HCT116 (cell line): ENCODE data around the gene OSBPL8. TPM values are rescaled to one million over a fixed set of nuclear protein-coding genes. Genes with fewer than 3 reads are reported as not detected.
A peak's percentile ranks its signal among the peaks of the same experiment; 100 is the strongest.

ENCODE experiments used
- ATAC-seq: fragments of 200-7000 bp; cut with Tn5 transposase; 2 replicates; pipeline ENCODE4 v1.9.1; 2020; ENCODE audit warnings: mild to moderate bottlenecking, moderate library complexity
- BruUV-seq: library from RNA; stranded (reverse); fragments of 400-500 nt; replicated peaks from 2 replicates; lab custom pipeline; 2021; lab: Mats Ljungman, UMichigan
- CTCF ChIA-PET: fragments of 300-600 bp; sonication (Branson Sonifier 250); formaldehyde crosslinking; loops from one replicate; lab custom pipeline; 2021; ENCODE audit warnings: antibody characterized with exemption; lab: Charles Lee
- POLR2A ChIA-PET: fragments of 300-600, 350-600 bp; sonication (Branson Sonifier 250); formaldehyde crosslinking; loops from one replicate; lab custom pipeline; 2021; ENCODE audit warnings: antibody characterized with exemption; lab: Charles Lee
- RAD21 ChIA-PET, 2 experiments: fragments of 300-600 bp; sonication (Branson Sonifier 250); formaldehyde crosslinking; loops; one replicate each; lab custom pipeline; 2023; ENCODE audit warnings: low total read pairs in 2 of 2; ENCODE audit not compliant: uncharacterized antibody in 2 of 2, unreplicated experiment in 2 of 2, low non-redundant PET in 1 of 2; lab: Charles Lee
- DNase-seq: peaks from one replicate; pipeline ENCODE4 v3.0.0-alpha.2; 2010; ENCODE audit warnings: low read depth, low spot score
- H2AFZ ChIP-seq: fragments of 200-600 bp; shearing (Covaris generic), sonication (generic); 2 replicates; pipeline ENCODE4 v1.6.1; 2017; ENCODE audit warnings: low read depth, mixed run types, mixed read lengths, antibody characterized with exemption, low read length; ENCODE audit not compliant: poor library complexity, severe bottlenecking
- H3K27ac ChIP-seq: 2 replicates; pipeline ENCODE4 v1.5.1; 2012; ENCODE audit warnings: low read depth, low read length
- H3K27me3 ChIP-seq: fragments of 200-600 bp; sonication (generic); 2 replicates; pipeline ENCODE4 v1.6.1; 2016; ENCODE audit warnings: mixed run types, low read length, mixed read lengths; ENCODE audit not compliant: insufficient read depth
- H3K36me3 ChIP-seq, 2 experiments: fragments of 200-500 bp in 1 of 2; fragments of 200-600 bp in 1 of 2; sonication (Bioruptor generic) in 1 of 2; sonication (generic) in 1 of 2; 2 replicates each; pipeline versions ENCODE4 v1.5.1 to v1.6.1; 2014 to 2016; ENCODE audit warnings: low read length in 2 of 2, inconsistent platforms in 1 of 2, mixed read lengths in 1 of 2, mixed run types in 1 of 2; ENCODE audit not compliant: insufficient read depth in 2 of 2, control insufficient read depth in 1 of 2
- H3K4me1 ChIP-seq, 2 experiments: fragments of 200-600 bp in 1 of 2; sonication (generic) in 1 of 2; 2 replicates each; pipeline versions ENCODE4 v1.5.1 to v1.6.1; 2012 to 2017; ENCODE audit warnings: low read length in 2 of 2, inconsistent platforms in 1 of 2, mild to moderate bottlenecking in 1 of 2, mixed read lengths in 1 of 2, mixed run types in 1 of 2, moderate library complexity in 1 of 2; ENCODE audit not compliant: insufficient read depth in 2 of 2, control insufficient read depth in 1 of 2
- H3K4me2 ChIP-seq: fragments of 200-600 bp; sonication (generic); 2 replicates; pipeline ENCODE4 v1.6.1; 2017; ENCODE audit warnings: mixed run types, low read length, mixed read lengths
- H3K4me3 ChIP-seq, 2 experiments: fragments of 200-600 bp in 1 of 2; sonication (generic) in 1 of 2; replicated peaks in 1 of 2; 2 replicates each; pipeline ENCODE4 v1.5.1; 2011 to 2016; ENCODE audit warnings: low read length in 2 of 2, control low read depth in 1 of 2, low read depth in 1 of 2, mild to moderate bottlenecking in 1 of 2, mixed read lengths in 1 of 2, mixed run types in 1 of 2
- H3K79me2 ChIP-seq: fragments of 200-600 bp; sonication (generic); 2 replicates; pipeline ENCODE4 v1.6.1; 2017; ENCODE audit warnings: mild to moderate bottlenecking, mixed run types, low read length, moderate library complexity, mixed read lengths; ENCODE audit not compliant: insufficient read depth
- H3K9ac ChIP-seq: fragments of 200-600 bp; sonication (generic); 2 replicates; pipeline ENCODE4 v1.6.1; 2016; ENCODE audit warnings: low read length, mixed read lengths
- H3K9me2 ChIP-seq: fragments of 200-600 bp; sonication (generic), shearing (Covaris generic); 2 replicates; pipeline ENCODE4 v1.6.1; 2017; ENCODE audit warnings: mixed run types, mild to moderate bottlenecking, moderate library complexity; ENCODE audit not compliant: insufficient read depth
- H3K9me3 ChIP-seq, 2 experiments: fragments of 200-500 bp in 1 of 2; fragments of 200-600 bp in 1 of 2; sonication (Bioruptor generic) in 1 of 2; sonication (generic) in 1 of 2; 2 replicates each; pipeline ENCODE4 v1.6.1; 2014 to 2017; ENCODE audit warnings: low read length in 2 of 2, mixed read lengths in 2 of 2, inconsistent platforms in 1 of 2, low read depth in 1 of 2, mild to moderate bottlenecking in 1 of 2, mixed run types in 1 of 2, moderate library complexity in 1 of 2; ENCODE audit not compliant: control insufficient read depth in 1 of 2, insufficient read depth in 1 of 2
- H4K20me1 ChIP-seq: fragments of 200-600 bp; sonication (generic), shearing (Covaris generic); 2 replicates; pipeline ENCODE4 v1.6.1; 2017; ENCODE audit warnings: mixed run types, mild to moderate bottlenecking, moderate library complexity; ENCODE audit not compliant: insufficient read depth
- ATF3 ChIP-seq: IDR thresholded peaks from 2 replicates; pipeline ENCODE4 v1.6.1; 2012
- CBX3 ChIP-seq: IDR thresholded peaks from 2 replicates; pipeline ENCODE4 v1.6.1; 2012; ENCODE audit warnings: low read depth
- CEBPB ChIP-seq: IDR thresholded peaks from 2 replicates; pipeline ENCODE4 v1.6.1; 2012; ENCODE audit warnings: low read depth
- CTCF ChIP-seq, 3 experiments: fragments of 200-600 bp in 1 of 3; sonication (generic) in 1 of 3; IDR thresholded peaks in 2 of 3; conservative IDR thresholded peaks in 1 of 3; 2 replicates each; pipeline ENCODE4 v1.5.1; 2012 to 2017; ENCODE audit warnings: low read depth in 2 of 3, low read length in 2 of 3, antibody characterized with exemption in 1 of 3, borderline replicate concordance in 1 of 3, control low read depth in 1 of 3, mild to moderate bottlenecking in 1 of 3, mixed read lengths in 1 of 3, mixed run types in 1 of 3, moderate library complexity in 1 of 3; ENCODE audit not compliant: insufficient read depth in 1 of 3
- EGR1 ChIP-seq: IDR thresholded peaks from 2 replicates; pipeline ENCODE4 v1.6.1; 2012; ENCODE audit warnings: low read depth
- ELF1 ChIP-seq: IDR thresholded peaks from 2 replicates; pipeline ENCODE4 v1.6.1; 2012; ENCODE audit warnings: low read depth, borderline replicate concordance
- FOSL1 ChIP-seq: IDR thresholded peaks from 2 replicates; pipeline ENCODE4 v1.6.1; 2012; ENCODE audit warnings: low read depth
- JUND ChIP-seq: IDR thresholded peaks from 2 replicates; pipeline ENCODE4 v1.6.1; 2012
- POLR2A ChIP-seq: IDR thresholded peaks from 2 replicates; pipeline ENCODE4 v1.7.0; 2011; ENCODE audit warnings: borderline replicate concordance; ENCODE audit not compliant: insufficient read depth, insufficient read length; ENCODE audit errors: extremely low read depth
- POLR2AphosphoS5 ChIP-seq: IDR thresholded peaks from 2 replicates; pipeline ENCODE4 v1.6.1; 2011; ENCODE audit warnings: mild to moderate bottlenecking, low read depth, low read length, moderate library complexity
- REST ChIP-seq: IDR thresholded peaks from 2 replicates; pipeline ENCODE4 v1.6.1; 2012; ENCODE audit warnings: low read depth
- SRF ChIP-seq: IDR thresholded peaks from 2 replicates; pipeline ENCODE4 v1.6.1; 2012; ENCODE audit warnings: low read depth
- TCF7L2 ChIP-seq: IDR thresholded peaks from 2 replicates; pipeline ENCODE4 v1.7.0; 2011; ENCODE audit warnings: borderline replicate concordance, inconsistent platforms; ENCODE audit not compliant: insufficient read depth, insufficient read length; ENCODE audit errors: extremely low read depth
- YY1 ChIP-seq: IDR thresholded peaks from 2 replicates; pipeline ENCODE4 v1.6.1; 2011; ENCODE audit warnings: low read length, low read depth, moderate library complexity, mild to moderate bottlenecking; ENCODE audit not compliant: insufficient replicate concordance; ENCODE audit errors: extremely low read depth
- ZBTB33 ChIP-seq: IDR thresholded peaks from 2 replicates; pipeline ENCODE4 v1.6.1; 2011; ENCODE audit warnings: mild to moderate bottlenecking, low read length, moderate library complexity; ENCODE audit not compliant: insufficient replicate concordance; ENCODE audit errors: extremely low read depth
- ZFX ChIP-seq: fragments of 450-650 bp; IDR thresholded peaks from 2 replicates; pipeline ENCODE4 v1.6.1; 2017
- ZNF274 ChIP-seq: fragments of 200-500 bp; sonication (Bioruptor generic); IDR thresholded peaks from 2 replicates; pipeline ENCODE4 v1.6.1; 2014; ENCODE audit warnings: mild to moderate bottlenecking, low read depth, low read length, inconsistent platforms
- intact Hi-C: fragments of 100-400 bp; cut with micrococcal nuclease; formaldehyde crosslinking; loops from 2 replicates; pipeline ENCODE4 v1.10.0; 2022
- total RNA-seq: library from RNA; stranded (reverse); gene quantifications from one replicate; pipeline ENCODE4 v1.2.1, GENCODE V29; 2021; ENCODE audit not compliant: unreplicated experiment

The OSBPL8 gene
- total RNA-seq, 1 experiment from 2014 or later = 115 TPM

GRCh38 chr12:76449993-76450392 lies 109.6 kb downstream of the OSBPL8 start (continued):
- TF ChIP-seq REST = no peak
- TF ChIP-seq ELF1 = no peak
- TF ChIP-seq FOSL1 = no peak
- no peak for TF ChIP-seq CBX3
- no peak for TF ChIP-seq CEBPB
- no peak for TF ChIP-seq ZNF274
- no peak for TF ChIP-seq SRF
- TF ChIP-seq ATF3 = no peak
- no peak for TF ChIP-seq POLR2A

GRCh38 chr12:76449583-76449982 lies 110.0 kb downstream of the OSBPL8 start:
- peak overlapping the region; percentile 63; the same call in 1 of the 2 replicates for H3K27ac ChIP-seq
- H3K9ac ChIP-seq = no peak overlapping the region
- no peaks in the 10 kb centered on the region for H3K9me3 ChIP-seq
- no peaks in the 10 kb centered on the region for H4K20me1 ChIP-seq
- intact Hi-C loops = no loop called here
- H3K79me2 ChIP-seq = peaks cover 47% of the 10 kb centered on the region
- POLR2A ChIA-PET = no interaction called here
- H3K27me3 ChIP-seq = no peaks in the 10 kb centered on the region
- peak overlapping the region; percentile 8; the same call in 1 of the 2 replicates for H3K4me2 ChIP-seq
- DNase-seq = no peak
- peaks cover 40 to 50% of the 10 kb centered on the region in 2 experiments for H3K4me1 ChIP-seq
- H2AFZ ChIP-seq = no peak overlapping the region
- BruUV-seq = no TSS peak
- H3K36me3 ChIP-seq = no peaks in the 10 kb centered on the region
- no peak overlapping the region for H3K4me3 ChIP-seq
- no peak for ATAC-seq
- RAD21 ChIA-PET = no interaction called here
- CTCF ChIA-PET = no interaction called here
- no peaks in the 10 kb centered on the region for H3K9me2 ChIP-seq
- TF ChIP-seq POLR2A (no peak), CBX3 (no peak; the same call in 1 of the 2 replicates), SRF (peak; percentile 24; the same call in 1 of the 2 replicates), JUND (peak; percentile 76), YY1 (no peak), ZFX (no peak), FOSL1 (peak; percentile 87), CEBPB (peak; percentile 90), POLR2AphosphoS5 (no peak), ZBTB33 (no peak), TCF7L2 (no peak), CTCF (IDR thresholded peaks at IDR 0.05 in 2 of 3, conservative IDR thresholded peaks at IDR 0.05 in 1 of 3; ENCODE audit: borderline replicate concordance in 1 of 3, insufficient read depth in 1 of 3, low read depth in 2 of 3, low read length in 2 of 3) (no peak), EGR1 (0 out of 2 replicates have a peak, but pooled peaks have one; percentile 34), ATF3 (peak; percentile 43; the same call in 1 of the 2 replicates)
